Measurements from ENCODE around the gene DOLPP1.
"Not testable (repeated sequence)": the region's sequence is repeated elsewhere in the genome, so short reads cannot be mapped to it uniquely, and the experiment has no call there.

Gene DOLPP1

GRCh38 chr9:129080601-129081387, at the start of gene DOLPP1:
Gene DOLPP1, plus strand, starts transcription at chr9:129081111. Its CDS starts 21 bp downstream, at chr9:129081132.
- DNase-seq: peak; percentile 74

DNA sequence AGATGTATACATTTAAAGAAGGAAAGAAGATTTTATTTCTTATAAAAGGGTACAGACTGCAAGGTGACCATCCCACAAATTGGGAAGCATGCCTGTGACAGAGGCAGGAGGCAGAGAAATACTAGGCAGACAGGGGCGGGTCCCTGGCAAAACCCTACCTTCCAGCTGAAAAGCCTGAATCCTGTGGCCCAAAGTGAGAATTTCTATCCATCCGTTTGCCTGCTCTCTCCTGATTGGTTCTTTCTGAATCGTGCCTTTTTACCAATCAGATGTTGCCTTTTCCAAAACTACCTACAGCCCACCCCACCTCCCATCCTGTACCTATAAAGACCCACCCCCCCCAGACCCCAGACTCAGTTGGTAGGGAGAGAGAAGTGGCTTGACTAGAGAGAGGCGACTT, 49.4 kb upstream of the DOLPP1 start:
- no peak for DNase-seq

- DNase-seq: no peak
Measured at GRCh38 chr9:129032541-129033159, 48.3 kb upstream of the DOLPP1 start.

DNA sequence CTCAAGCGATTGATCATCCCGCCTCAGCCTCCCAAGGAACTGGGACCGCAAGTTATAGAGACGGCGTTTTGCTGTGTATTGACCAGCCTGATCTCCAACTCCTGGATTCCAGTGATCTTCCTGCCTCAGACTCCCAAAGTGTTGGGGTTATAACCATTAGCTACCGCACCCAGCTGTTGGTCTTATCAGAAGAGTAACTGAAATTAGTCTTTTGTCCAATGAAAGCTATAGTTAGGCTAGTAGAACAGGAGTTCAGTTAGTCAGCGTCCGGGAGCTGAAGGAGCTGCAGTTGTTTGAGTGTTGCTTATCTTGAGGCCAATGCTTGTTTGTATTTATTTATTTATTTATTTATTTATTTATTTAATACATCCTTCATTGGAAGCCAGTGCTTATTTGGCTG, 47.7 kb upstream of the DOLPP1 start:
- no peak for DNase-seq

DNA sequence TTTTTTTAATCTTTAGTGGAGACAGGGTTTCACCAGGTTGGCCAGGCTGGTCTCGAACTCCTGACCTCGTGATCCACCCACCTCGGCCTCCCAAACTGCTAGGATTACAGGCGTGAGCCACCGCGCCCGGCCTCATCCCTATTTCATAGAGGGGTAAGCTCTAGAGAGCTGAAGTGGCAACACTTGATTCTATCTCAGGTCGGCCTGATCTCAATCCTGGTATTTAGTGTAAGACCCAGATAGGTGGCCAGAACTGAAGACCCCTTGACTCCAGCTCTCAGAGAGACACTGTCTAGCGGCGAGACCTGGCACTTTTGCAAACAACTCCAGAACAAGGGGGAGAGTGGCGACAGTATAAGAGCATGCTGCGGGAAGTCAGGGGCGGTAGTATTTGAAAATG, 45.1 kb upstream of the DOLPP1 start:
- not testable (repeated sequence) for DNase-seq

DNA sequence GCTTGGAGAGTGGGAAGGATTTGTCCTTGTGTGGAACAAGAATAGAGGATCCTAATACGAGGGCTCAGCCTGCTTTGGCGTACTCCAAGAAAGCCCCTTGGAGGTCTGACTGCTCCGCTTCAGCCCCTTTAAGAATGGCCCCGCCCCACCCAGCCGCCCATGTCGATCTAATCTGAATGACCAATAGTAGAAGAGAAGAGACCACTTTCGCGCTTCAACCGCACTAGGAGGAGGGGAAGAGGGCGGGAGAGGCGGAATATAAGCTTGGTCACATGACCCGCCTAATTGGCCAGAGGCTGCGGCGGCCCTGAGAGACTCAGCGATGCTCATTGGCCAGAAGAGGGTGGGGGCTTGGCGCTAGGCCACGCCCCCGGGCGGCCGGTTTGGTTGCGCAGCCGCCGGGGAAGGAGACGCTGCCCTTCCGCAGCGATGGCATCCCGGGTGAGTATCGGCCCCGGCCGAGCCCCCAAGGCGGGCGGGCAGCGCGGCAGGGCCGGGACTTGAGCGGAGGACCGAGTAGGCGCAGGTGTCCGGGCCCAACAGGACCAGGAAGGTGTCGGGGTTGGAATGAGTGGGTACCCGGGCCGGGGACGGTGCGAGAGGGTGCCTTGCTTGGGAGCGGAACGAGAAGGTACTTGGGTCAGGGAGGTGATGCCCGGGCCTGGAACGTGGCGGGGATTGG, 44.5 kb upstream of the DOLPP1 start, which contains the start of gene MIGA2:
MIGA2 (plus strand) TSS at position 386 of the 682 bp plus-strand sequence. CDS start 3,969 bp downstream, outside the sequence.
- peak; percentile 72 for DNase-seq

GRCh38 chr9:129036923-129037766, 43.8 kb upstream of the DOLPP1 start:
- no peak for DNase-seq

- DNase-seq: no peak
Measured at GRCh38 chr9:129037767-129038098, 43.2 kb upstream of the DOLPP1 start.

DNA sequence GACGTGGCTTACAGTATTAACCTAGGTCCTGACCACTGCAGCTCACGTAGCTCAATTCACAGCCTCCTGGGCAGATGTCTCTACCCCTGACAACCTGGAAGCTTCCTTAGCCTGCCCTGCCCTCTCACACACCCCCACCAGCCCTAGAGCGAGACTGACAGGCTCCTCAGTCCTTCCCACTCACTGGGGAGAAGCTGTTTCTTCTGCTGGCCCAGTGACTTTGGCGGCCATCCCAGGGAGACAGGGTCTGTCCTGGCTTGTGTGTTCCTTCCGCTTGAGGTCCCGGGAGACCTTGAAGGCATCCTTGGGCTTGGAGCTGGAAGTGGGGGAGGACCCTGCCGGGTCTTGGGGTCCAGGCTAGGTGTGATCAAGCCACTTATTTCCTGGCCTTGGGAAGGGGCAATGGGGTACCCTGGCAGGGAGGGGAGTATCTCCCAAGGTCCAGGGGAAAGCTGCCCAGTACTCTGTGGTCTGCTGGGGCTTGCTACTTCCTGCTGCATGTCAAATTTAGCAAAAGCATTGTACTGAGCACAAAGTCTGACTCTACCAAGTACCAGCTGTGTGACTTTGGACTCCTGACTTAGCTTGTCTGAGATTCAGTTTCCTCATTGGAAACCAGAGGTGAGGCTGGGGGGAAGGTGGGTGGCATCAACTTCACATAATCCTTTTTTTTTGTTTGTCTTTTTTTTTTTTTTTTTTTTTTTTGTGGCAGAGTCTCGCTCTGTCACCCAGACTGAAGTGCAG, 42.6 kb upstream of the DOLPP1 start:
- DNase-seq: no peak

DNA sequence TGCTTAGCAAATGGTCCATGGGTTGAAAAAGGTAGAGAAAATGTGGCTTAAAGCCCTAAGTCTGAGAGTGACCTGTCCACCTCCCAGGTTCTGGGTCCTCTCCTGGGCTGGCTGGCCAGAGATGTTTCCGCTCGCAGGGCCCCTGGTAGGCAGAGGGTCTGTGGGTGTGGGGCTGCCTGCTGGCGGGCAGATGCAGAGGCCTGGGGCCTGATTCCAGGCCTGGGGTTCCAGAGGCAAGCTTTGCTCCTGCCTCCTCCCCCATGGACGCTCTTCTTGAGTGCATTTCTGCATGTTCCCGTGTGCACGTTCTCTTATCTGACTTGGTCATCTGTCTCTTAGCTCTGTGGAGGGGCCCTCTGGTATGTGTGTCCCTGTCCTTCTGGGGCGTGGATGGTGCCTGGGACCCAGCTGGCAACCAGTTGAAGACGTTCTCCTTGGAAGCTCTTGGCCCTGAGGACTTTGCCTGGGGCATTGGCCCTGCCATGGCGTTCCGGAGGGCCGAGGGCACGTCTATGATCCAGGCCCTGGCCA, 40.7 kb upstream of the DOLPP1 start:
- no peak for DNase-seq

DNA sequence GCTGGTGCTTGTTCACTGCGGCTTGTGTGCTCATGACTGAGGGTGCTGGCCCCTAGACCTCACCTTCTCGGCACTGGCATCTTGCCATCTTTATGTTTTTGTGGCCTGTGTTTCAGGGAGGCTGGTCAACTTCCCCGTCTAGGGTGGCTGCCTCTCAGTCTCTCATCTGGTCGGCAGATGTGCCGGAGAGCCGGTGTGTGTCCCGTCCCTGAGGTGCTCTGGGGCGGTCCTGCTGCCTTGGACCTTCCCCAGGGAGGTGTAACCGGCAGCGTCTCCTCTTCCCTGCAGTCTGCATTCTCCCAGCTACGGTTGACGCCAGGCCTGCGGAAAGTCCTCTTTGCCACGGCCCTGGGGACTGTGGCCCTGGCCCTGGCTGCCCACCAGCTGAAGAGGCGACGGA, 38.9 kb upstream of the DOLPP1 start:
- DNase-seq: no peak

GRCh38 chr9:129052592-129052991, 28.3 kb upstream of the DOLPP1 start:
- DNase-seq: no peak

DNA sequence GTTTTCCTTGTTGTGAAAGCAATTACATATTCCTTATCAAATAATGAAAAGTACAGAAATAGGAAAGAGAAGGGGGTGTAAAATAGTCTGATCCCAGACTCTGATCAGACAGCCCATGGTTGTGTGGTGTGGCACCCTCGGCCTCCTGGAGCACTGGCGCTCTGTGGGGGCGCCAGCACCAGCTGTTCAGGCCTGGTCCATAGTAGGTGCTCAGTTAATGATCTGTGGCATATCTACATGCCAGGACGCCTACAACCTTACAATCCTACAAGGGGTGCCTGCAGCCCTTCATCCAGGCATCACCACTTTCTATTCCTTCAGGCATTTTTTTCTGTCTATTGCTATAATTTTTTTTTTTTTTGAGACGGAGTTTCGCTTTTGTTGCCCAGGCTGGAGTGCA, 27.9 kb upstream of the DOLPP1 start:
- DNase-seq: no peak

DNA sequence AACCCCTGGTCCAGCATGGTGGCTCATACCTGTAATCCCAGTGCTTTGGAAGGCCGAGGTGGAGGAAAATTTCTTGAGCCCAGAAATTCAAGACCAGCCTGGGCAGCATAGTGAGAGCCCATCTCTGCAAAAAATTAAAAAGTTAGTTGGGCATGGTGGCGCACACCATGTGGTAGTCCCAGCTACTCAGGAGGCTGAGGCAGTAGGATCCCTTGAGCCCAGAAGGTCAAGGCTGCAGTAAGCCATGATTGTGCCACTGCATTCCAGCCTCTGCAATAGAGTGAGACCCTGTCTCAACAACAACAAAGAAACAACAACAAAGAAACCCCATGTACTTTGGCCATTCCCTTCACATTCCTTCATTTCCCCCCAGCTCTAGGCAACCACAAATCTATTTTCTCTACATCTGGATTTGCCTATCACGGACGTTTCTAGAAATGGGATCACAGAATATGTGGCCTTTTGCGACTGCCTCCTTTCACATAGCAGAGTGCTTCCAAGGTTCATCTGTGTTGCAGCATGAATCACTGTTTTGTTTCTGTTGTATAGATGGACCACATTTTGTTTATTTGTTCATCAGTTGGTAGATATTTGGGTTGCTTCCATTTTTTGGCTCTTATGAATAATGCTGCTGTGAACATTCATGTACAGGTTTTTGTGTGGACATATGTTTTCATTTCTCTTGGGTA, 26.6 kb upstream of the DOLPP1 start:
- DNase-seq: no peak

- no peak for DNase-seq
Measured at GRCh38 chr9:129058965-129059795, 21.7 kb upstream of the DOLPP1 start.

DNA sequence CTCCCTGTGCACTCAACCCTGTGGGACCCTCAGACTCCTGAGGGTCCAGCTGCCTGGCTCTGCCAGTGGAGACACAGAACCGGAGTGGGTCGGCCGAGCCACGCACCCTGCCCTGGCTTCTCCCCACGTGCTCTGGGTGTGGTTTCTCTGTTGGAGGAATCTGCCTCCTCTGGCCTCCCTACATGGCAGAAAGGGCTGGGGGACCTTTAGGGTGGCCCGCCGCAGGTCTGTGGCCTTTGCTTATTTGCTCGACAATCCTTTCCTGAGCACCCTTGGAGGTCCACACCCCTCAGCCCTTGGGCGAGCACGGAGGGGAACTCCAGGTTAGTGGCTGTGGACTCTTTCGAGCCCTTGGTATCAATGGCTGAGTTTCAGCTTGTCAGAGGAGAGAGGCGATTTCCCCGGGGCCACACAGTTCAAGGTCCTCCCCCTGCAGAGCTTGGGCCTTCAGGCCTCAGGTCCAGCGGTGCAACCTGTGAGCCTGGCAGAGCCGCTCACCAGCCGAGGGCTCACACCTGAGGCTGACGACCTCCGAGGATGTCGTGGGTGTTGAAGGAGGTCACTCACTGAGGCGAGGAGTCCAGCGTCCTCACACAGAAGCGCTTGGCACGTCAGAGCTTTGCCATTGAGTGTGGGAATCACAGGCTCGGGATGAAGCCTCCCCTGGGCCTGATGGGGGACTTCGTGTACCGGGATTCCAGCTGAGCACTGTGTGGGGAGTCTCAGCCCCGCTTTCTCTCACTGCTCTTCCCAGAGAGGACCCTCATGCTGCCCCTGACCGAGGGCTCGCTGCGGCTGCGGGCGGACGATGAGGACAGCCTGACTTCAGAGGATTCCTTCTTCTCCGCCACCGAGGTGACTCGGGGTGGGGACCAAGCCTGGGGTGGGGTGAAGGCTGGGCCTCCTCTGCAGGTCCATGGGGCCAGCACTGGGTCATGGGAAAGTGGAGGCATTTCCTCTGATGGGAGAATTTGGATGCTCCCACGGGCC, 20.8 kb upstream of the DOLPP1 start:
- DNase-seq: no peak

DNA sequence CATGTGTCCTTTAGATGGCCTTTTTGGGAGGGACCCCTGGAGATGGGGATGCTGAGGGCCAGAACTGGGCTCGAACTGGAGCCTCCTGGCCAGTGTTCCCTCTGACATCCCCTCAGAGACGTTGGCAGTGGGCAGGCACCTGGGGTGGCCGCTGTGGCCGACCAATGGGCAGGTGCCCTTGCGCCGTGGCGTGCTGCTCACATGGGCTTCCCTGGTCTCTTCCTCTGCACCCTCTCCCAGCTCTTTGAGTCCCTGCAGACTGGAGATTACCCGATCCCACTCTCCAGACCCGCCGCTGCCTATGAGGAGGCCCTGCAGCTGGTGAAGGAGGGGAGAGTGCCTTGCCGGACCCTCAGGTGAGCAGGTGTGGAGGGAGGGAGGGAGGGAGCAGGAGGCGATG, 19.9 kb upstream of the DOLPP1 start:
- no peak for DNase-seq

DNA sequence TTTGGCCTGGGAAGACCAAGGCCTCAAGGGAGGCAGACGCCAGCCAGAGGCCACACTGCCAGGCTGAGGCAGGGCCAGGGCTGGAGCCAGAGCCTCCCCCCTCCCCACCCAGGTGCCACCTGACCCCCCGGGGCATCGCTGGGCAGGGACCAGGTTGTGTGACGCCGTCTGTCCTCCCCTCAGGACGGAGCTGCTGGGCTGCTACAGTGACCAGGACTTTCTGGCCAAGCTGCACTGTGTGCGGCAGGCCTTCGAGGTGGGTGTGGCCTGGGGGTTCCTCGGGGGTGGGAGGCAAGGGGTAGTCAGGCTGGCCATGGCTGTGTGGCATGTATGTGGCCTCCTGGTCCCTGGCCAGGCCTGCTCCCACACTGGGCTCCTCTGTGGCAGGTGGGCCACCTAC, 17.9 kb upstream of the DOLPP1 start:
- no peak for DNase-seq

GRCh38 chr9:129064499-129064908, 16.4 kb upstream of the DOLPP1 start:
- DNase-seq: no peak
